ENCODE data around the gene HDAC4.

The HDAC4 gene

GRCh38 chr2:239262484-239263230 lies 138.2 kb downstream of the HDAC4 start:
- no peak for DNase-seq

- no peak for DNase-seq
These were observed 138.9 kb downstream of the HDAC4 start for GRCh38 chr2:239261796-239262483.

- no peak for DNase-seq
These were observed 139.5 kb downstream of the HDAC4 start for GRCh38 chr2:239261356-239261755.

- no peak for DNase-seq
These were observed 140.1 kb downstream of the HDAC4 start for GRCh38 chr2:239260546-239261327.

GRCh38 chr2:239259603-239260298 lies 141.1 kb downstream of the HDAC4 start:
- DNase-seq = no peak

- DNase-seq = no peak
These were observed 141.6 kb downstream of the HDAC4 start for GRCh38 chr2:239259173-239259572.

- no peak for DNase-seq
These were observed 142.6 kb downstream of the HDAC4 start for GRCh38 chr2:239258248-239258647.

GRCh38 chr2:239257511-239257937 lies 143.3 kb downstream of the HDAC4 start:
- no peak for DNase-seq

GRCh38 chr2:239256350-239256743 lies 144.5 kb downstream of the HDAC4 start:
- DNase-seq = no peak

- DNase-seq = no peak
These were observed 145.0 kb downstream of the HDAC4 start for GRCh38 chr2:239255628-239256349.

GRCh38 chr2:239255218-239255617 lies 145.6 kb downstream of the HDAC4 start:
- no peak for DNase-seq

GRCh38 chr2:239253701-239254436 lies 147.0 kb downstream of the HDAC4 start:
- no peak for DNase-seq

- no peak for DNase-seq
These were observed 147.6 kb downstream of the HDAC4 start for GRCh38 chr2:239253264-239253663.

GRCh38 chr2:239252801-239253200 lies 148.0 kb downstream of the HDAC4 start:
- DNase-seq = no peak

- no peak for DNase-seq
These were observed 148.4 kb downstream of the HDAC4 start for GRCh38 chr2:239252393-239252792.

- no peak for DNase-seq
These were observed 148.8 kb downstream of the HDAC4 start for GRCh38 chr2:239251971-239252370.

GRCh38 chr2:239250216-239251081 lies 150.4 kb downstream of the HDAC4 start:
- DNase-seq = no peak

- DNase-seq = no peak
These were observed 151.0 kb downstream of the HDAC4 start for GRCh38 chr2:239249776-239250175.

GRCh38 chr2:239249048-239249447 lies 151.8 kb downstream of the HDAC4 start:
- no peak for DNase-seq

GRCh38 chr2:239247401-239248245 lies 153.2 kb downstream of the HDAC4 start:
- DNase-seq = no peak

All from activated CD8-positive, alpha-beta memory T cell treated with anti-CD3 and anti-CD28 coated beads, Interleukin-2, amount 50 U/mL, for 48 hours (primary cell).